ENCODE data around the gene HIP1. TPM values are rescaled to one million over a fixed set of nuclear protein-coding genes. Genes with fewer than 3 reads are reported as not detected.
"Not testable (repeated sequence)": the region's sequence is repeated elsewhere in the genome, so short reads cannot be mapped to it uniquely, and the experiment has no call there.

The HIP1 gene
- total and polyA plus RNA-seq, 9 donors = 17.3 to 28.4 (median 23.5) TPM

- Histone ChIP-seq H3K4me3 (ENCODE audit: low read length) (peak overlapping the region; percentile 67), H3K27ac (ENCODE audit: low read length) (peak overlapping the region; percentile 62)
- H3K4me1 ChIP-seq (ENCODE audit: control insufficient read depth, insufficient read depth, low read length); H3K27me3 ChIP-seq (ENCODE audit: control insufficient read depth, insufficient read depth, low read length); H3K36me3 ChIP-seq (ENCODE audit: control insufficient read depth, insufficient read depth, low read length); H3K9me3 ChIP-seq (replicated peaks; ENCODE audit: control insufficient read depth, low read depth, low read length): not testable (repeated sequence)
- no CpG with 5 or more reads among the region's 32 CpGs for WGBS (ENCODE audit: insufficient coverage)
- DNase-seq = peak; percentile 11
Observed at GRCh38 chr7:75485355-75485978, 253.3 kb downstream of the HIP1 start.

Other genes with a start within 250 kb of the HIP1 start
- gene SPDYE5, start 246.6 kb downstream of the HIP1 start, total RNA-seq = 0.04 TPM
- gene SPDYE5, start 246.6 kb downstream of the HIP1 start, polyA plus RNA-seq (ENCODE audit: insufficient read depth in 1 of 8, insufficient read length in 8 of 8, low replicate concordance in 1 of 8) = 1 to 10 TPM in 7 of 8 donors, under 1 TPM in 1; 0.59 to 4.3 (median 1.6) TPM
- gene CCL26, start 33.3 kb upstream of the HIP1 start, total RNA-seq = 0.84 TPM
- 1 to 10 TPM in 4 of 8 donors, under 1 TPM in 4; 0.61 to 1.6 (median 1.0) TPM for gene CCL26, start 33.3 kb upstream of the HIP1 start, polyA plus RNA-seq (ENCODE audit: insufficient read depth in 1 of 8, insufficient read length in 8 of 8, low replicate concordance in 1 of 8)
- 0.13 TPM for gene CCL24, start 74.9 kb upstream of the HIP1 start, total RNA-seq
- gene CCL24, start 74.9 kb upstream of the HIP1 start, polyA plus RNA-seq (ENCODE audit: insufficient read depth in 1 of 8, insufficient read length in 8 of 8, low replicate concordance in 1 of 8) = 1 to 10 TPM in 1 of 8 donors, under 1 TPM in 2, not detected in 5; 0.67 to 1.2 (median 0.69) TPM
- 9.1 TPM for gene RHBDD2, start 140.1 kb upstream of the HIP1 start, total RNA-seq
- gene RHBDD2, start 140.1 kb upstream of the HIP1 start, polyA plus RNA-seq (ENCODE audit: insufficient read depth in 1 of 8, insufficient read length in 8 of 8, low replicate concordance in 1 of 8) = 10 to 100 TPM; 18.9 to 27.2 (median 21.2) TPM
- gene POR, start 176.2 kb upstream of the HIP1 start, total RNA-seq = 33.2 TPM
- 10 to 100 TPM; 30.4 to 42.7 (median 35.5) TPM for gene POR, start 176.2 kb upstream of the HIP1 start, polyA plus RNA-seq (ENCODE audit: insufficient read depth in 1 of 8, insufficient read length in 8 of 8, low replicate concordance in 1 of 8)